ENCODE results near the gene PYGO1.
"Not testable (repeated sequence)": the region's sequence is repeated elsewhere in the genome, so short reads cannot be mapped to it uniquely, and the experiment has no call there.

DNA sequence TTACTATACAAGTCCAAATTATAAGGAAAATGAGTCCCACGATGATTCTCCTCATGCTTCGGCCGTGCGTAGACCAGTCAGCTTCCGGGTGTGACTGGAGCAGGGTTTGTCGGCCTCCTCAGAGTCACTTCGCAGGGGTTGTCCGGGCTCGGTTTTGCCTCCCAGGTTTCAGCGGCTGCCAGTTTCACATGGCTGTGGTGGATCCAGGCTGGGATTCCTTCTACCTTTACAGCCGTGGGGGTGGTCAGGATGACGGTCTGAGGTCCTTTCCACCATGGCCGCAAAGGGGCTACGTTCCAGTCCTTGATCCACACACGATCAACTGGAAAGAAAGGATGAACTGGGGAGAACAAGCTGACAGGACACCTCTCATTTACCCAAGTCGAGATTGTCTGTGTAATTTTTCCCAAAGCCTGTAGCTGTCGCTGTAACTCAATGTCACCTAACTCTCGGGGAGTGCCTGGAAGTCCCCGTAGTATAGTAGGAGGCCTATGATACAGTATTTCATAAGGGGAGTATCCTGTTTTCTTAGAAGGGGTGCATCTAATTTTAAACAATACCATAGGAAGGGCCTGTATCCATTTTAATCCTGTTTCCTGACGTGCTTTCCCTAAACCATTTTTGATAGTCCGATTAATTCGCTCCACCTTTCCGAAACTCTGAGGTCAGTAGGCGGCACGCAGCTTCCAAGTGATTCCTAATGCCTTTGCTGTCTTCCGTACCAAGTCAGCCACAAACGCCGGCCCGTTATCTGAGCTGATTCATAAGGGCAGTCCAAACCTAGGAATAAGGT is 74.3 kb downstream of the PYGO1 start:
- TF ChIP-seq, protein P1, sequence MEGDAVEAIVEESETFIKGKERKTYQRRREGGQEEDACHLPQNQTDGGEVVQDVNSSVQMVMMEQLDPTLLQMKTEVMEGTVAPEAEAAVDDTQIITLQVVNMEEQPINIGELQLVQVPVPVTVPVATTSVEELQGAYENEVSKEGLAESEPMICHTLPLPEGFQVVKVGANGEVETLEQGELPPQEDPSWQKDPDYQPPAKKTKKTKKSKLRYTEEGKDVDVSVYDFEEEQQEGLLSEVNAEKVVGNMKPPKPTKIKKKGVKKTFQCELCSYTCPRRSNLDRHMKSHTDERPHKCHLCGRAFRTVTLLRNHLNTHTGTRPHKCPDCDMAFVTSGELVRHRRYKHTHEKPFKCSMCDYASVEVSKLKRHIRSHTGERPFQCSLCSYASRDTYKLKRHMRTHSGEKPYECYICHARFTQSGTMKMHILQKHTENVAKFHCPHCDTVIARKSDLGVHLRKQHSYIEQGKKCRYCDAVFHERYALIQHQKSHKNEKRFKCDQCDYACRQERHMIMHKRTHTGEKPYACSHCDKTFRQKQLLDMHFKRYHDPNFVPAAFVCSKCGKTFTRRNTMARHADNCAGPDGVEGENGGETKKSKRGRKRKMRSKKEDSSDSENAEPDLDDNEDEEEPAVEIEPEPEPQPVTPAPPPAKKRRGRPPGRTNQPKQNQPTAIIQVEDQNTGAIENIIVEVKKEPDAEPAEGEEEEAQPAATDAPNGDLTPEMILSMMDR (IDR thresholded peaks at IDR 0.05; ENCODE audit: insufficient read depth, low read length, poor library complexity, severe bottlenecking): not testable (repeated sequence)
- not testable (repeated sequence) for TF ChIP-seq EZH2phosphoT487 (conservative IDR thresholded peaks at IDR 0.05; ENCODE audit: low read length)
